ENCODE results near the gene PGAM5.

The PGAM5 gene

DNA sequence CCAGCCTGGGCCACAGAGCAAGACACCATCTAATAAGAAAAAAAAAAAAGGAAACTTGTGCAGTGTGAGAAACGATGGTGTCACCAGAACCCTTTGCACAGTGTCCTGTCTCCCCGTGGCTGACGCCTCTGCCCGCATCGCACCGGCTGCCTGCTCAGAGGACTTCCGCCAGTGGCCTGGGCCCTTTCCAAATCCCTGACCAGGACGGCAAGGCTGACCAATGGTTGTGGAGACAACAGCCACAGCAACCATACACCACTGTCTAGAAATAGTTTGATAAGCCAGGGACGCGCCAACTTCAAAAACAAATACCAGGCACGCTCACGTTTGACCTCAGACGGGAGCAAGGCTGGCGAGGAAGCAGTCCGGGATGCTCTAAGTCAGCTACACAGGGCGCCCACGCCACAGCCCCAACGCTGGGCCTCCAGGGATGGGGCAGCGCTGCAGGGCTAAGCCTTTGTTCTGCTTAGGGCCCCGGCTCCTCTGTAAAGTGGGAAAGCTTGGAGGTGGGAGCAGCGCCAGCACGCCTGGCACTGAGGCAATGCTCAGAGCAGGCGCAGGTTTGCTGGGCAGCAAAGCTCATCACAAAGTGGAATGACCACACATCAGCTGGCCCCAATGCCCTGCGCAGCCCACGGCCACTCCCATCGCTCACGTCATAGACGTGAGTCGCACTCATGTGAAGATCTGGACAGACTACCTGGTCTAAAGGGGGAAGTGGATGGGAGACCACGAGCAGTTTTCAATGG, 12.5 kb downstream of the PGAM5 start:
- Histone ChIP-seq H3K9ac (ENCODE audit: low read length) (no peak overlapping the region), H3K4me1 (ENCODE audit: control insufficient read depth, insufficient read depth, low read length) (no peaks in the 10 kb centered on the region), H3K27me3 (ENCODE audit: control insufficient read depth, insufficient read depth, low read length) (no peaks in the 10 kb centered on the region), H3K27ac (ENCODE audit: low read depth, low read length) (no peak overlapping the region), H3K9me3 (ENCODE audit: control insufficient read depth, insufficient read depth, low read depth, low read length) (no peaks in the 10 kb centered on the region), H3K4me3 (ENCODE audit: low read depth, low read length) (no peak overlapping the region), H3K36me3 (ENCODE audit: control insufficient read depth, insufficient read depth, low read length) (peaks cover 91% of the 10 kb centered on the region)

DNA sequence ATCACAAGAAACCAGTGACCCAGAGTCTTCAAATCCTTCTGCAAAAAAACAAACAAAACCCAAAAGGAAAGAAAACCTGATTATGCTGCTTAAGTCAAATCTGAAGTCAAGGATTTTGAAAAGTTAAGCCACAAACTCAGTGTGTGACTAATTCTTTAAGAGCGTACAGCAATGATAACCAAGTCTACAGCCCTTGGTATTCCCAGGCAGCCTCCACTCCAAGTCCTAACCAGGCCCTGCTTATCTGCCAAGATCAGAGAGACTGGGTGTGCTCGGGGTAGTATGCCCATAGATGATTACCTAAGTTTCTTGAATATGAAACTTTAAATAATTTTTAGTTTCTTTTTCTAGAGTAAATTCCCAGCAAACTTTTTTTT, 13.1 kb downstream of the PGAM5 start:
- Histone ChIP-seq H3K4me1 (ENCODE audit: control insufficient read depth, insufficient read depth, low read length) (no peaks in the 10 kb centered on the region), H3K27ac (ENCODE audit: low read depth, low read length) (no peak overlapping the region), H3K27me3 (ENCODE audit: control insufficient read depth, insufficient read depth, low read length) (no peaks in the 10 kb centered on the region), H3K9ac (ENCODE audit: low read length) (no peak overlapping the region), H3K36me3 (ENCODE audit: control insufficient read depth, insufficient read depth, low read length) (peaks cover 93% of the 10 kb centered on the region), H3K9me3 (ENCODE audit: control insufficient read depth, insufficient read depth, low read depth, low read length) (no peaks in the 10 kb centered on the region), H3K4me3 (ENCODE audit: low read depth, low read length) (no peak overlapping the region)

DNA sequence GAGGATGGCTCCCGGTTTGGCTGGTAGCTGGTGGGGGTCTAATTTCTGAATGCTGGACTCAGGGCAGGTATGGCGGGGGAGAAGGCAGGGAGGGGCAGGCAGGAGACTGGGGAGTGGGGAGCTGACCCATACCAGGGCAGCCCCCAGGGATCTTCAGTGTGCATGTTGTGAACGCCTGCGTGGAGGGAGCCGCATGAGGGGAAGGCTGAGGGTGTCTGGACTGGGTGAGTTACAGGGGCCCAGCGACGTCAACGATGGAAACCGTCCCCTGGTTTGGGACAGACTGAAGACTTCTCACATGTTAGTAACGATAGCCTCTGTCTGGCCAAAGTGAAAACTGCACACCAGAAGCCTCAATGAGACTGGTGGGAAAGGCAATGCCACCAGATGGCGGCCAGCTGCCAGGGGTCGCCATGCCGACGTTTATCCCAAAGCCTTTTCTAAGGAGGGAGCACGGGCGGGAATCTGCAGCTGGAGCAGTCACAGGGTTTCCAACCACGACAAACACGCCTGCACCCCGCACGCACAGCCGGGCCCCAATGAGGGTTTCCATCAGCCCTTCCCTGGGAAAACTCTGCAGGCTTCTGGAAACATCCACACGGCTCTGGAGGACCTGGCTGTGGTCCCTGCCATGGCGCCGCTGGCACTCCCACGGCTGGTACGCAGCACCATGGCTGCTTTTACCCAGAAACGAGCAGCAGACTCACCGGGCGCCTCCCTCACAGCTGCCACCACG, 14.0 kb downstream of the PGAM5 start:
- no peaks in the 10 kb centered on the region for H3K27me3 ChIP-seq (ENCODE audit: control insufficient read depth, insufficient read depth, low read length)
- H3K9ac ChIP-seq (ENCODE audit: low read length), result no peak overlapping the region
- H3K9me3 ChIP-seq (ENCODE audit: control insufficient read depth, insufficient read depth, low read depth, low read length), result peaks cover 2% of the 10 kb centered on the region
- H3K4me1 ChIP-seq (ENCODE audit: control insufficient read depth, insufficient read depth, low read length), result no peaks in the 10 kb centered on the region
- H3K27ac ChIP-seq (ENCODE audit: low read depth, low read length), result no peak overlapping the region
- no peak overlapping the region for H3K4me3 ChIP-seq (ENCODE audit: low read depth, low read length)
- peaks cover 90% of the 10 kb centered on the region for H3K36me3 ChIP-seq (ENCODE audit: control insufficient read depth, insufficient read depth, low read length)

DNA sequence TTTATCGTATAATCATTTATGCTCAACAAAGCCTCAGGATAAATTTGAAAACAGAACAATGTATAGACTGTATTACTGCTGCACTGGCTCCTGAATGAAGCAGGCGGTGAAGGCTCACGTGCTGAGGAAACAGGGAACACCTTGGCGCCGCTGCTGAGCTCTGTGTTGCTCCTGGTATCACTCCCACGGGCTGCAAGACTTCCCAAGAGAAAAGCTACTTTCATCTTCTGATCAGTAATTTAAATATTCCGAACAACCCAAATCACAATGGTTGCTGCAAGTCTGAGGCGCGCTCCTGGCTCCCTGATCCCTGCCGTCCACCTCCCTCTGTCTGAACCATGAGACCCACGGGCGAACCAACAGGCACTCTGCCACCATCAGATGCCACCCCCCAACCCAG, 15.7 kb downstream of the PGAM5 start:
- H3K27me3 ChIP-seq (ENCODE audit: control insufficient read depth, insufficient read depth, low read length), result no peaks in the 10 kb centered on the region
- no peak overlapping the region for H3K27ac ChIP-seq (ENCODE audit: low read depth, low read length)
- no peak overlapping the region for H3K4me3 ChIP-seq (ENCODE audit: low read depth, low read length)
- H3K36me3 ChIP-seq (ENCODE audit: control insufficient read depth, insufficient read depth, low read length), result peaks cover 92% of the 10 kb centered on the region
- no peaks in the 10 kb centered on the region for H3K4me1 ChIP-seq (ENCODE audit: control insufficient read depth, insufficient read depth, low read length)
- H3K9ac ChIP-seq (ENCODE audit: low read length), result no peak overlapping the region
- H3K9me3 ChIP-seq (ENCODE audit: control insufficient read depth, insufficient read depth, low read depth, low read length), result peaks cover 9% of the 10 kb centered on the region

DNA sequence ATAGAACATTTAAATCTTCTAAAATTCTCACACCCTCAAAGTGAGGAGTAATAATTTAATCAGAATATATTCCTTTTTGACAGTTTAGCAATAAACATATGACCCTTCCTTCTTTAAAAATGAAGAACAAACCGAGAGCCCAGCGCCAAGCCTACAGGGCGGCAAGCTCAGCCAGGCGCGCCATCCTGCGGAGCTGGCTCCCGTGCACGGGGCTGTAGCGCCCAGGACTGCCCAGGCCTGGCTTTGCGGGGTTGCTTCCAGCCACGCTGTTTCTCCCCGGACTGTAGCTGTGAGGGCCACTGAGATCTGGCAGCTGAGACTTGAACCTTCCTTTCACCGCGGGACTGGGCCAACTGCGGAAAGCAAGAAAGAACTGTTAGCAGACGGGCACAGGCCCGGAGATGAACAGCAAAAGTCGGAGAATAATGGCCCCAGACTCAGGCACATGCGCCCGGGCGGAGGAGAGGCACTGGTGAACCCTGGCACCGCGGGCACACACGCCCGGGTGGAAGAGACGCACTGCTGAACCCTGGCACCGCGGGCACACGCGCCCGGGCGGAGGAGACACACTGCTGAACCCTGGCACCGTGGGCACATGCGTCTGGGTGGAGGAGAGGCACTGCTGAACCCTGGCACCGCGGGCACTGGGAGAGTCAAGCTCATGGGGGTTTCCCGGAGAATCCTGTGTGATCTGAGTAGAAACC, 16.6 kb downstream of the PGAM5 start:
- Histone ChIP-seq H3K27me3 (ENCODE audit: control insufficient read depth, insufficient read depth, low read length) (no peaks in the 10 kb centered on the region), H3K4me3 (ENCODE audit: low read depth, low read length) (no peak overlapping the region), H3K9me3 (ENCODE audit: control insufficient read depth, insufficient read depth, low read depth, low read length) (peaks cover 9% of the 10 kb centered on the region), H3K36me3 (ENCODE audit: control insufficient read depth, insufficient read depth, low read length) (peaks cover 95% of the 10 kb centered on the region), H3K4me1 (ENCODE audit: control insufficient read depth, insufficient read depth, low read length) (no peaks in the 10 kb centered on the region), H3K9ac (ENCODE audit: low read length) (no peak overlapping the region), H3K27ac (ENCODE audit: low read depth, low read length) (no peak overlapping the region)

DNA sequence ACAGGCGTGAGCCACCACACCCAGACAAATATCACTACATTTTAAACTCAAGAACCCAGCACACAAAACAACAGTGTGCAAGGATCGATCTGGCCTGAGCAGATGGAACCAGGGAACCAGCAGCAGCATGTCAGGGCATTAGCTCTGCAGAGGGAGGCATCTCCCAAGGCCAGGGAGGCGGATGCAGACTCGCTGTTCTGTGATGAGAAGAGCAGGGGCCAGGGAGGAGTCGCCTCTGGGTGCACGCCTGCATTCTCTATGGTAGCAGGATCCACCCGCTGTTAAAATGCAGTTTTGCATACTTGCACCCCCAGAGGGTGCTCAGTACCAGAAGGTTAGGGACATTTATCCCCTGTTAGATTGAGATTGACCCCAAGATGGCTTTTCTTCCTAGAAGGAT, 17.9 kb downstream of the PGAM5 start:
- Histone ChIP-seq H3K9me3 (ENCODE audit: control insufficient read depth, insufficient read depth, low read depth, low read length) (peaks cover 9% of the 10 kb centered on the region), H3K4me3 (ENCODE audit: low read depth, low read length) (no peak overlapping the region), H3K27me3 (ENCODE audit: control insufficient read depth, insufficient read depth, low read length) (no peaks in the 10 kb centered on the region), H3K27ac (ENCODE audit: low read depth, low read length) (no peak overlapping the region), H3K36me3 (ENCODE audit: control insufficient read depth, insufficient read depth, low read length) (peaks cover 97% of the 10 kb centered on the region), H3K9ac (ENCODE audit: low read length) (no peak overlapping the region), H3K4me1 (ENCODE audit: control insufficient read depth, insufficient read depth, low read length) (no peaks in the 10 kb centered on the region)

DNA sequence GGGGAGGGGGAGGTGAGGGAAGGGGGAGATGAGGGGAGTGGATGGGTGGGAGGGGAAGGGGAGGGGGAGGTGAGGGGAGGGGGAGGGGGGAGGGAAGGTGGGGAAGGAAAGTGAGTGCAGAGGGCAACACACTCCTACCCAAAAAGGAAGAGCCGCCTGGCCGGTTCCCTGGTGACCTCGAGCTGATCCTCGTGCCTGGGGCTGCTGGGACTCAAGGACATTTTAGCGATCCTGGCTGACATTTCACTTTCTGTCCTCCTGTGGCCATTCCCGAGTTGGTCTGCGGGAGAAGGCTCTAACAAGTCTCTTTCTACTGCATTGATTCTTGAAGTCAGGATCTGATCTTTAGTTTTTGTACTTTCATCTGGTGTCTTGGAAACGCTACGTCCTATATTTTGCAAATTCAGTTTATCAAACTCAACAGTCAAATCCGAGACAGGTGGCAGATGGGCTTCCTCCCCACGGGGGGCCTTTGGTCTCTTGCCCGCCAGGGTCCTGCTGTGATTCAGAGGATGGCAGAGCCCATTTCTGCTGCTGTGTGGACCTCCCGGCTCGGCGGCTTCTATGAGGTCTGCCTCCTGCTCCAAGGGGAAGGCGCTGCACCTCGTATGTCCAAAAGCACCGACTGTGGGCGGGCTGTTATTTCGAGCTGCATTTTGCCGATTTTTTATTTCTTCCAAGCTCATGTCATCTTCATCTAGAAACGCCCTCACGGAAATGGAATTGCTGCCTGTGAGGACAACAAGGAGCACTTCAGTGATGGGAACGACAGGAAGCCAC, 19.1 kb downstream of the PGAM5 start:
- Histone ChIP-seq H3K4me1 (ENCODE audit: control insufficient read depth, insufficient read depth, low read length) (no peaks in the 10 kb centered on the region), H3K9ac (ENCODE audit: low read length) (no peak overlapping the region), H3K27ac (ENCODE audit: low read depth, low read length) (no peak overlapping the region), H3K27me3 (ENCODE audit: control insufficient read depth, insufficient read depth, low read length) (no peaks in the 10 kb centered on the region), H3K36me3 (ENCODE audit: control insufficient read depth, insufficient read depth, low read length) (peaks cover 97% of the 10 kb centered on the region), H3K4me3 (ENCODE audit: low read depth, low read length) (no peak overlapping the region), H3K9me3 (ENCODE audit: control insufficient read depth, insufficient read depth, low read depth, low read length) (peaks cover 9% of the 10 kb centered on the region)

DNA sequence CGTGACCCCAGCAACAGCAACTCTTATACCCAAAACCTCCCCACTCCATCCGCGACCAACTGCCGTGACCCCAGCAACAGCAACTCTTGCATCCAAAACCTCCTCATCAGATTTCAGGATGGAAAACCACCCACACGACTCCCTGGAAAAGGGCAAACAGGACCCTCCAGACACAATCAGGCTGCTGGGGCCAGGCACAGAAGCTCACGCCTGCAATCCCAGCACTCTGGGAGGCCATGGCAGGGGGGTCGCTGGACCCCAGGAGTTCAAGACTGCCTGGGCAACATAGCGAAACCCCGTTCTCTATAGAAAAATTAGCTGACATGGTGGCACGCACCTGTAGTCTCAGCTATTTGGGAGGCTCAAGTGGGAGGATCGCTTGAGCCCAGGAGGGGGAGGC, 19.7 kb downstream of the PGAM5 start:
- H3K27ac ChIP-seq (ENCODE audit: low read depth, low read length), result no peak overlapping the region

DNA sequence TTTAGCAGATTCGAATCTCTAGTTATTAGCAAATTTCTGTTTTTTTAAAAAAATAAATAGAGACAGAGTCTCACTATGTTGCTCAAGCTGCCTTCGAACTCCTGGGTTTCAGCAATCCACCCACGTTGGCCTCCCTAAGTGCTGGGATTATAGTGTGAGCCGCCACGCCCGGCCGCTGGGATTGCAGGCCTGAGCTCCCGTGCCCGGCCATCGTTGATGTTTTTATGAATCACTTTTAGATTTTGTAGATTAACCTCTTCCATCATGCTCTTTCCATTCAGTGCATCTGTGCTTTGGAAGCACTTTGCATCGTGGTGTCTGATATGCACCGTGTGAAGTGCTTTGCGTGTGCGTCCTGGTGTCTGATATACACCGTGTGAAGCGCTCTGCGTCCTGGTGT, 20.9 kb downstream of the PGAM5 start:
- peaks cover 96% of the 10 kb centered on the region for H3K36me3 ChIP-seq (ENCODE audit: control insufficient read depth, insufficient read depth, low read length)

More for the DNA sequence above, 19.7 kb downstream of the PGAM5 start:
- Histone ChIP-seq H3K9me3 (ENCODE audit: control insufficient read depth, insufficient read depth, low read depth, low read length) (peaks cover 9% of the 10 kb centered on the region), H3K9ac (ENCODE audit: low read length) (no peak overlapping the region), H3K4me3 (ENCODE audit: low read depth, low read length) (no peak overlapping the region), H3K36me3 (ENCODE audit: control insufficient read depth, insufficient read depth, low read length) (peaks cover 97% of the 10 kb centered on the region), H3K4me1 (ENCODE audit: control insufficient read depth, insufficient read depth, low read length) (no peaks in the 10 kb centered on the region), H3K27me3 (ENCODE audit: control insufficient read depth, insufficient read depth, low read length) (no peaks in the 10 kb centered on the region)

DNA sequence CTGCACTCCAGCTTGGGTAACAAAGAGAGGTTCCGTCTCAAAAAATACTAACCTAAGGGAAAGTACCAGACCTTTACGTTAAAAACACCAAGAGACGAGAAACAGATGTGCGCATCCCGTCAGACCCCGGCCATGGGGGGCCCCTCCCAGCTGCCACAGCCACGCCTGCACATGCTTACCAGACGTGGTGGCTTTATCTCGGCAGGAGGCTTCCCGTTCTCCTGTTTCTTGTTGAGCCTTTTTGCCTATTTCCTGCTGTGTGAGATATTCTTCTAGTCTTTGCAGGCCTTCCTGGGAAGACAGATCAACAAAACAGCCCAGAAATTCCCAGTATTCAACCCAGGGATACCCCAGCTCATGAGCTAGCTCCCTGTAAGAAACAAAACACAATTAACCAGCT, 23.6 kb downstream of the PGAM5 start:
- Histone ChIP-seq H3K27me3 (ENCODE audit: control insufficient read depth, insufficient read depth, low read length) (no peaks in the 10 kb centered on the region), H3K9me3 (ENCODE audit: control insufficient read depth, insufficient read depth, low read depth, low read length) (peaks cover 9% of the 10 kb centered on the region), H3K9ac (ENCODE audit: low read length) (no peak overlapping the region), H3K4me3 (ENCODE audit: low read depth, low read length) (no peak overlapping the region), H3K4me1 (ENCODE audit: control insufficient read depth, insufficient read depth, low read length) (no peaks in the 10 kb centered on the region), H3K36me3 (ENCODE audit: control insufficient read depth, insufficient read depth, low read length) (peaks cover 91% of the 10 kb centered on the region), H3K27ac (ENCODE audit: low read depth, low read length) (no peak overlapping the region)

More for the DNA sequence above, 20.9 kb downstream of the PGAM5 start:
- no peaks in the 10 kb centered on the region for H3K4me1 ChIP-seq (ENCODE audit: control insufficient read depth, insufficient read depth, low read length)
- H3K9ac ChIP-seq (ENCODE audit: low read length), result no peak overlapping the region
- no peaks in the 10 kb centered on the region for H3K27me3 ChIP-seq (ENCODE audit: control insufficient read depth, insufficient read depth, low read length)
- H3K4me3 ChIP-seq (ENCODE audit: low read depth, low read length), result no peak overlapping the region
- H3K27ac ChIP-seq (ENCODE audit: low read depth, low read length), result no peak overlapping the region
- H3K9me3 ChIP-seq (ENCODE audit: control insufficient read depth, insufficient read depth, low read depth, low read length), result peaks cover 9% of the 10 kb centered on the region

All from HUES6 (cell line).